GM04504 (cell line): ENCODE results near the gene TCF7L2.

Source experiments
- DNase-seq: peaks from one replicate; pipeline ENCODE4 v3.0.0-alpha.2; 2012; ENCODE audit warnings: low read depth

Gene TCF7L2

GRCh38 chr10:113126229-113127201, 176.5 kb downstream of the TCF7L2 start:
- DNase-seq = no peak

GRCh38 chr10:113127261-113127900, 177.3 kb downstream of the TCF7L2 start:
- DNase-seq = no peak

GRCh38 chr10:113127901-113128283, 177.8 kb downstream of the TCF7L2 start:
- no peak for DNase-seq

- no peak for DNase-seq
Observed at GRCh38 chr10:113128450-113129070, 178.5 kb downstream of the TCF7L2 start.

- DNase-seq = no peak
Observed at GRCh38 chr10:113129117-113129516, 179.1 kb downstream of the TCF7L2 start.

- DNase-seq = no peak
Observed at GRCh38 chr10:113130014-113130641, 180.1 kb downstream of the TCF7L2 start.

GRCh38 chr10:113131613-113132261, 181.7 kb downstream of the TCF7L2 start:
- peak; percentile 85 for DNase-seq

- peak; percentile 75 for DNase-seq
Observed at GRCh38 chr10:113132591-113133121, 182.6 kb downstream of the TCF7L2 start.

GRCh38 chr10:113133497-113134115, 183.6 kb downstream of the TCF7L2 start:
- peak; percentile 72 for DNase-seq

GRCh38 chr10:113135025-113135424, 185.0 kb downstream of the TCF7L2 start:
- no peak for DNase-seq

GRCh38 chr10:113137941-113138685, 188.1 kb downstream of the TCF7L2 start:
- no peak for DNase-seq

GRCh38 chr10:113138937-113139585, 189.0 kb downstream of the TCF7L2 start:
- DNase-seq = no peak

- no peak for DNase-seq
Observed at GRCh38 chr10:113139699-113140098, 189.7 kb downstream of the TCF7L2 start.

GRCh38 chr10:113140143-113141011, 190.3 kb downstream of the TCF7L2 start:
- DNase-seq = no peak

- DNase-seq = no peak
Observed at GRCh38 chr10:113142601-113143362, 192.7 kb downstream of the TCF7L2 start.

GRCh38 chr10:113144576-113144975, 194.5 kb downstream of the TCF7L2 start:
- DNase-seq = no peak

GRCh38 chr10:113148071-113148825, 198.2 kb downstream of the TCF7L2 start:
- DNase-seq = no peak
